Fibroblast of lung (primary cell): ENCODE measurements around the gene IGFN1.

Experiments used
- EZH2 ChIP-seq: IDR thresholded peaks from 2 replicates; pipeline ENCODE4 v1.5.1; 2012; ENCODE audit warnings: low read length, control low read depth, mild to moderate bottlenecking; ENCODE audit errors: missing control alignments
- TF ChIP-seq, protein P1 (sequence below), 2 donors: IDR thresholded peaks in 1 of 2; conservative IDR thresholded peaks in 1 of 2; 1 replicate in 1 of 2; 2 replicates in 1 of 2; pipeline ENCODE4 v1.5.1; 2011 to 2012; ENCODE audit warnings: low read length in 2 of 2, control low read depth in 1 of 2, inconsistent platforms in 1 of 2, low read depth in 1 of 2, mild to moderate bottlenecking in 1 of 2

- TF ChIP-seq, protein P1, sequence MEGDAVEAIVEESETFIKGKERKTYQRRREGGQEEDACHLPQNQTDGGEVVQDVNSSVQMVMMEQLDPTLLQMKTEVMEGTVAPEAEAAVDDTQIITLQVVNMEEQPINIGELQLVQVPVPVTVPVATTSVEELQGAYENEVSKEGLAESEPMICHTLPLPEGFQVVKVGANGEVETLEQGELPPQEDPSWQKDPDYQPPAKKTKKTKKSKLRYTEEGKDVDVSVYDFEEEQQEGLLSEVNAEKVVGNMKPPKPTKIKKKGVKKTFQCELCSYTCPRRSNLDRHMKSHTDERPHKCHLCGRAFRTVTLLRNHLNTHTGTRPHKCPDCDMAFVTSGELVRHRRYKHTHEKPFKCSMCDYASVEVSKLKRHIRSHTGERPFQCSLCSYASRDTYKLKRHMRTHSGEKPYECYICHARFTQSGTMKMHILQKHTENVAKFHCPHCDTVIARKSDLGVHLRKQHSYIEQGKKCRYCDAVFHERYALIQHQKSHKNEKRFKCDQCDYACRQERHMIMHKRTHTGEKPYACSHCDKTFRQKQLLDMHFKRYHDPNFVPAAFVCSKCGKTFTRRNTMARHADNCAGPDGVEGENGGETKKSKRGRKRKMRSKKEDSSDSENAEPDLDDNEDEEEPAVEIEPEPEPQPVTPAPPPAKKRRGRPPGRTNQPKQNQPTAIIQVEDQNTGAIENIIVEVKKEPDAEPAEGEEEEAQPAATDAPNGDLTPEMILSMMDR (conservative IDR thresholded peaks at IDR 0.05 in 1 of 2, IDR thresholded peaks at IDR 0.05 in 1 of 2; ENCODE audit: low read depth in 1 of 2, low read length in 2 of 2): no peak
- no peak for TF ChIP-seq EZH2
Observed at GRCh38 chr1:201156819-201157218, 33.8 kb upstream of the IGFN1 start.
